Measurements from ENCODE around the gene ZNF223. TPM values are rescaled to one million over a fixed set of nuclear protein-coding genes. Genes with fewer than 3 reads are reported as not detected.
A peak's percentile ranks its signal among the peaks of the same experiment; 100 is the strongest.

ZNF223 gene
- total RNA-seq, 1 experiment from 2014 or later: 4.8 TPM

DNA sequence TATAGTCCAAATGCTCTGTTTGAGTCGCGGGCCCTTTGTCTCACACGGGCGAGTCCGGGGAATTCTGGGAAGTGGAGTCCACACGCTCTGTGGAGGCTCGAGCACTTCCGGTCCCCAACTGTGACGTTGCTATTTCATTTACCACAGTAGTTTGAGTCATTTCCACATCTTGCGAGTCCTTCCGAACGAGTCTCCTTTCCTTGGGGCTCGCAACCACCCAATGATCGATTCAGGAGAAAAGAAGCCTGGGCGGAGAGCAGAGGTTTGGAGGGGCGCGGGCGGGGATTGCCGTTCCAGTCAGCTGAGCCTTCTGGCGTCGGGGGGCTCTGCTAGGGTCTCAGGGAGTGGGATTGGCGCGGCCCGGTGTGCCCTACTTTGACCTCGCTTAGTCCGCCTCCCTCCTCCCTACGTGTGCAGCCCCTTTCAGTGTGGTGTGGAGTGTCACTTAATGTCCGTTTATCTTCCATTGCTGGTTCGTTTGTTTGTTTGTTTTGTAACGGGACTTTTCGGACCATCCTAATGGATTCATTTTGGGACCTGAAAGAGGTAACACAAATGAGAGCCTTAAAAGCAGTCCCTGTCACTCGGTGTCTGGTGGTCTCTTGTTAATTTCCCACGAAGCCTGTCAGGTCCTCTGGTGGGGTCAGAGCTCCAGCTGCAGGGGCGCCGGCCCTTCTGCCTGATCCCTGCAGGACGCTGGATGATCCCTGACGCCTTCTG is 26.5 kb upstream of the ZNF223 start, which contains the start of gene ZNF222:
TSS of gene ZNF222 (plus strand) at position 163 of the 720 bp plus-strand sequence. CDS start at position 221, 58 bp downstream.
- H3K14ac ChIP-seq (ENCODE audit: insufficient read depth, low read length): no peak within 1 kb of the TSS
- no peak within 1 kb of the TSS for H3K56ac ChIP-seq (ENCODE audit: insufficient read length, low read depth, low read length)
- no peak within 1 kb of the TSS for H4K5ac ChIP-seq (ENCODE audit: insufficient read length, low read depth, low read length)
- TF ChIP-seq CTCF (conservative IDR thresholded peaks at IDR 0.05): no peak
- peak within 1 kb of the TSS; percentile 67 for H3K4me2 ChIP-seq (ENCODE audit: insufficient read depth, insufficient read length, low read length)
- H2BK5ac ChIP-seq (ENCODE audit: insufficient read length, low read length): no peak within 1 kb of the TSS
- DNase-seq: peak; percentile 76
- no peaks in the 10 kb centered on the region for H4K20me1 ChIP-seq (ENCODE audit: control insufficient read depth, insufficient read depth, insufficient read length)
- H3K79me1 ChIP-seq (ENCODE audit: insufficient read depth, low read depth, low read length, poor library complexity, severe bottlenecking): no peaks in the 10 kb centered on the region
- H3K27me3 ChIP-seq (ENCODE audit: insufficient read depth, low read length): no peaks in the 10 kb centered on the region
- H2AFZ ChIP-seq (ENCODE audit: low read length): peak within 1 kb of the TSS; percentile 82
- H3K23me2 ChIP-seq (ENCODE audit: insufficient read length, low read depth, low read length, poor library complexity, severe bottlenecking): peaks cover 7% of the 10 kb centered on the region
- no peak within 1 kb of the TSS for H2BK120ac ChIP-seq (ENCODE audit: low read depth, low read length, poor library complexity, severe bottlenecking)
- Mint-ChIP-seq H3K4me1 (peaks cover 10 to 11% of the 10 kb centered on the region in 2 experiments), H3K9me3 (peaks cover 3 to 37% of the 10 kb centered on the region in 2 experiments; a peak in 4 of 5 replicates), H3K27ac (peak within 1 kb of the TSS; percentile 88 to 94 (median 94); a peak in 6 of 7 replicates), H3K4me3 (peak within 1 kb of the TSS; percentile 95 to 100), H3K36me3 (ENCODE audit: insufficient read depth in 1 of 3, low read depth in 3 of 3) (peaks cover 36 to 41% (median 38%) of the 10 kb centered on the region in 3 experiments), H3K27me3 (ENCODE audit: low read depth) (peaks cover 8% of the 10 kb centered on the region)
- H3K27ac ChIP-seq (ENCODE audit: insufficient read length, low read depth, low read length): no peak within 1 kb of the TSS
- H2BK15ac ChIP-seq (ENCODE audit: low read depth, low read length): no peak within 1 kb of the TSS
- no peak within 1 kb of the TSS for H3T11ph ChIP-seq (ENCODE audit: low read length)
- H3K4me1 ChIP-seq (ENCODE audit: insufficient read depth, low read length): no peaks in the 10 kb centered on the region; the same call in 1 of the 2 replicates
- H3K18ac ChIP-seq (ENCODE audit: insufficient read length, low read depth, low read length): no peak within 1 kb of the TSS
- H3K9me3 ChIP-seq (ENCODE audit: control insufficient read depth, low read depth, low read length): peaks cover 7% of the 10 kb centered on the region
- H3K23ac ChIP-seq (ENCODE audit: insufficient read length, low read depth, low read length): no peak within 1 kb of the TSS
- no peaks in the 10 kb centered on the region; the same call in 1 of the 2 replicates for H3K79me2 ChIP-seq (ENCODE audit: insufficient read depth, low read length)
- no peak within 1 kb of the TSS for H2BK20ac ChIP-seq (ENCODE audit: low read depth, low read length, poor library complexity, severe bottlenecking)
- H4K8ac ChIP-seq (replicated peaks; ENCODE audit: insufficient read length, low read depth, low read length): no peak within 1 kb of the TSS
- no peak within 1 kb of the TSS for H2BK12ac ChIP-seq (ENCODE audit: insufficient read length, low read depth, low read length)
- no peak within 1 kb of the TSS for H2AK5ac ChIP-seq (ENCODE audit: insufficient read length, low read length)
- peak within 1 kb of the TSS; percentile 87 for H3K9ac ChIP-seq (ENCODE audit: extremely low read depth, insufficient read length, low read length)
- WGBS (ENCODE audit: extremely low coverage, insufficient read length, low lambda C conversion rate): no CpG with 5 or more reads among the region's 37 CpGs
- no peak within 1 kb of the TSS for H3K4ac ChIP-seq (ENCODE audit: low read depth, low read length)
- H4K91ac ChIP-seq (ENCODE audit: insufficient read length, low read depth, low read length): no peak within 1 kb of the TSS

All from H9 (cell line).